HG02588 (cell line): ENCODE data around the gene ADAMTS5.

ENCODE experiments used
- ATAC-seq: cut with Tn5 transposase; IDR thresholded peaks from one replicate; pipeline ENCODE4 v1.9.1; 2021; ENCODE audit warnings: mild to moderate bottlenecking, moderate library complexity; ENCODE audit not compliant: unreplicated experiment

ADAMTS5 gene

DNA sequence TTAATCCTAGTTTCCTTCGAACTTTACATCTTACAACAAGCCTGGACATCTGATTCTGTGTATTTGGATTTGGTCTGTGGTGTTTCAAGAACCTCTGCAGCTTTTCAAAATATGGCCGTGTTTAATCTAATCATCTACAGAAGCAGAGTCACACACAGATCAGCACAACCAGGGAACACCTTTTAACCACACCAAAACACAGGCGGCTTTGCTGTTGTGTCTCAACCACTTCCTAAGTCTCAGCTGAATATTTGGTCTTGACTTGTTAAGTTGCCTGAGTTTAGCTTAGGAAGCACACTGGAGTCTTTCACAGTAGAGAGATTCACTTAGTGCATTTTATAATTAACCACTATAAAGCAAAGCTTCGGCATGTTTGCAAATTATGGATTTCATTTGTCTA is 17.1 kb downstream of the ADAMTS5 start:
- no peak for ATAC-seq

DNA sequence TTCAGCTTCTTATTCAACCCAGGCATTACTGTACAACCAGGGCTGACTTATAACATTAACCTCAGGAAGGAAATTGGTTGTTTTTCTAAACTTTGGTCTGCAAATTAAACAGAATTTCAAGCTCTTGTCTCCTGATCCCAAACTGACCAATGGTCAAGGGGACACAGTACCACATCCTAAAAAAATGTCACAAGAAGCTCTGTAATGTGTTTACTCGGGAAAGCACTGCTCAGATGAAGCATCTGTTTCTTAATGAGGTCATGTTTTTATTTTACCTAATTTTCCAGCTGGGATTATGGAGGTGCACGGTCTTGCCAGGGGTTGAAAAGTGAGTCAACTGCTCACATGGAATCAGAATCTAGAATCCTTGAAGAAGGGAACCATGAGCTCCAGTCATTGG is 18.7 kb downstream of the ADAMTS5 start:
- ATAC-seq: no peak

DNA sequence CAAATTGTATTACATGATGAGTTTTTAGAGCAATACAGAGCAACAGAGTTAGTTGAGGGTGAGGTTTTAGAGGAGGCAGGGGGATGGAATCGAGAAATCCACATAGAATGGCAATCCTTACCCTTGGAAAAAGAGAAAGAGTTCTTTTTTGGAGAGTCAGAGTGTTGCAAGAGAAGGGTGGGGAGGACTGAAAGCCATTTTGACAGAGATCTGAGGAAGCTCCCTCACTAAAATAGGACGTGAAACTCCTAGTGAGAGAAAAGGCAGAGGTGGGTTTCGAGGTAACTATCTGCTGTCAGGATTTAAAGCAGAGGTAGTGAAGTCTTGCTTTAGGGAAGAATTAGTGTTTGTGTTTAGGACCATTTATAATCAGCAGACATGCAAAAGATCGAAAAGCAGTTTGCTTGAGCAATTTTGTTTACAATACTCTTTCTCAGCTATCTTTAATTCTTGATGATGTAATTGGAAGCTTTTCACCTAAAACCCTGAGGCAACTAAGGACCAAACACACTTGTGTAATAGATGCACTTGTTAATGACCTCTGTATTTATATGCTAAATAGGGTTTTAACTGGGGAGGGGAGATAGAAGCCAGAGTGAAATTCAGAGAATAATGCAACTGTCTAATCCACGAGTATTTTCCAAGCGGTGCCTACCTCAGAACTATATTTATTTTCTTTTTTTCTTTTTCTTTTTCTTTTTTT is 20.0 kb downstream of the ADAMTS5 start:
- ATAC-seq: no peak

DNA sequence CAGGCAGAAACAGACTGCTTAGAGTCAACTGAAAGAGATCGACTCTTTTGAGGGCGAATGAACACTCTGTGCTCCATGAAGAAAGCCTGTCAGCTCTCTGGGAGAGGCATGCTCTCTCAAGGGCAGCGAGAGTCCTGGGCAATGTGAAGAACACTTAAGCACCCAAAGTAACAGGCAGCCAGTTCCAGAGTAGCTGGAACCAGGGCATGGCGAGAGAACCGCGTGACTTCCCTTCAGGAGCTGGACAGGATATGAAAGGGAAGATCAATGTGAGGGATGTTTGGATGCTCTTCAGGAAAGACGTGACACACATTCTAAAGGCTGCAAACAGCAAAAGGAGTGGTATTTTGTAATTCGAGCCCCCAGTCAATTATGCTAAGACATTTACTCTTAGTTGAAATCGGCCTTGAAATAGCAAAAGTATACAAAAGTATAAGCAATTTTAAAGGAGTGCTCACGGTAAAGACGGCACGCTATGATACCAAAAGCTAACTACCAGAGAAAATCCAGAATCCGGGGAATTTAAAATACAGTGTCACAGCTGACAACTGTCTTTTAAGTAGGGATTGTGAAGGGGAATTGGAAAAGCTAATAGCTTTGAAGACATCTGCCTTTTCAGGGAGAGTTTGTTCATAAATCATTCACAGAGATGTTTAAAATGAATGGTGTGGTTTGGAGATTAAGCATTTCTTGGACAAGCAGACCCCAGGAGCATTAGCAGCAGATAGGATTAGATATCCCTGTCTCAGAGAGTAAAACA is 20.8 kb downstream of the ADAMTS5 start:
- no peak for ATAC-seq

DNA sequence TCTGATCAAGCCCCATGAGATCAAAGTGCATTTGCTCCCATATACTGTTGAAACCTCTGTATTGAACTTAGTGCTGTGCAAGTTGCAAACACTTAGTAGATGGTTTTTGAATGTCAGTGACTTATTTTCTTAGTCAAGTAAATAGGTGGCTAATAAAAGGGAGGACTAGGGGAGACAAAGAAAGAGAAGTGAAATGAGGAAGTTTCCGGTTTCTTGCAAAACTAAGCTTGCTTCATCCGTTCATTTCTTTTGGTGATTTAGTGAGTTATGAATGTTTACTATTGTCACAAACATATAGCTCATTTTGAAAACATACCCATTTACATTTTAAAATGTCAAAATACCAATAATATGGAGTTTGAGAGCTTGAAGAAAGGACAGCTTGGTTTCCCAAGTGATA is 23.0 kb downstream of the ADAMTS5 start:
- no peak for ATAC-seq

DNA sequence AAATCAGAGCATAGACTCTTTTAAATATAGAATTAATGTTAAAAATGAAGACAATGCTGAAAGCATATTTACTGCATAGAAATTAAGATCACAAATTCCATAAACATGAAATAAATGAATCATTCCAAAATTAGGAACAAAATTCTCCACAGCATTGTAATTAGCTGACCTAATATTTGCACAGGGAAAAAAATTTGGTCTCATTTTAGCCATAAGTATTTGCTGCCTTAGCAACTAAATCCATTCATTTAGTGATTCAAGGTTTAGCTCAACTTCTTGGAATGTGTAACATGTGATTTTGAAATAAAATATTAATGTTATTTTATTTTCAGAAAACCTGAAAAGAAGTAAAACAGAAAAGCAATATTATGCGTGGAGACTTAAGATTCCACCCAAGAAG is 25.5 kb downstream of the ADAMTS5 start:
- no peak for ATAC-seq

DNA sequence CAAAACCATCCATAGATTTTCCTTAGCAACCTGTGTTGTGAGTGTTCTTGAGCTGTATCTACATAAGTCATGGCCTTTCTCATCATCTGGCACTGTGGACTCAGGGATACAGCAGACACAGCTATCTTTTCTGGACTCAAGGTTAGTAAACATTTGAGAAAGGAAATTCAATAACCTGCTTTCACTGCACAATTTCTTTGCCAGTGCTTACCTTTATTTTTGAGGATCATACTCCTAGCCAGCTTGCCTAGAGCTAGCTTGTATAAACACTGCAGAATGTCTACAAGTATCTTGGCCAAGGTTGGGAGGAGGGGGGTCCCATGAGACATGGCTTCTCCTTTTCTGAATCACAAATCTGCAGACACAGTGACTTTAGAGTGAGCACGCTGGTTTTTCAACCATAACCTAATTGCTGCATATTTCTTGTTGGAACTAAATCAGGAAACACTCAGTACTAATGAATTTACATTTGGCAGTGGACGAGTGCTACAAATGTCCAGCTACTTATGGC is 27.2 kb downstream of the ADAMTS5 start:
- ATAC-seq: no peak

DNA sequence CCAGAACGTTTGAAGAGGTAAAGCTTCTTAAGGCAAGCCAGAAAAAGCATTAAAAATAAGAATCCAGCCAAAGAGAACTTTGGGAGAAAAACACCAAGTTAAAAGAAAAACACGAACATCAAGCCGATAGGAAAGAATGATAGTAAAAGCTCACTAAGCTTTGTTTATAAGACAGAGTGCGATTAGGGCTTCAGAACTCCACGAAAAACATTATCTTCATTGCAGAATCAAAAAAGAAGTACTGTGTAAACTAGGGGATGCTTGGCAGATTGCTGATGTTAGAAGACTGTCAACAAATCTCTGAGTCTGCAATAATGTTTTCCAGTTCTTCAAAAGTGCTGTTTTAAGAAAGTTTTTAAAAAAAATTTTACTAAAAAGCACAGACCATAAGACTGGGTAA is 30.2 kb downstream of the ADAMTS5 start:
- ATAC-seq: no peak

DNA sequence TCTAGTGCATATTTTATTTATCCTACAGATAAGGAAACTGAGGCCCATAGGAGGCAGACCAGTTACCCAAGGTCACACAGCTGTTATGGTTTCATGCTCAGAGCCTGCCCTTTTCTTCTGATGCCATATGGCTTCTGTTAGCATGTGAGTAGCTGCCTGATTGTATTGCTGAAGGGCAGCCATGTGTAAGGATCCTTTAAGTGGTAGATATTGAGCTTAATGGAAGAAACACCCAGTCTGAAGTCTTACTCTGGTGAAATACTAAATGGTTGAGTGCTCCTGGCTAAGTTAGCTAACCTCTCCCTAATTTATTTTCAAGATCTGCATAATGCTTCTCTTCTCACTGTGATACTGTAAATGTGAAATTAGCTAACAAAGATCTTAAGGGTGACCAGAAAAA is 30.9 kb downstream of the ADAMTS5 start:
- ATAC-seq: no peak

DNA sequence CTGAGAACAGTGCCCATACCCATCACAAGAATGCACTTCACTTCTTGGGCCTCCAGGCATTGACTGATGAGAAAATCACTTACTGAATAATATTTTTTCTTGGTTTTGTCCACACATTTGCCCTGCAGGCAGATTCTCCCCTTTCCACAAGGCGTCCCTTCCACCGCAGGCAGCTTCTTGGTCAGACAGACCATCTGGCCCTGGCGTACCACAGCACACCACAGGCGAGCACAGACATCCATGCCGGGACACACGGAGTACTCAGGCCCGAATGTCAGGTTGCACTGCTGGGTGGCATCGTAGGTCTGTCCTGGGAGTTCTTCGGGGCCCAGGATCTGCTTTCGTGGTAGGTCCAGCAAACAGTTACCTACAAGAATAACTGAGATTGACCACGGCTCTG is 32.5 kb downstream of the ADAMTS5 start:
- no peak for ATAC-seq

DNA sequence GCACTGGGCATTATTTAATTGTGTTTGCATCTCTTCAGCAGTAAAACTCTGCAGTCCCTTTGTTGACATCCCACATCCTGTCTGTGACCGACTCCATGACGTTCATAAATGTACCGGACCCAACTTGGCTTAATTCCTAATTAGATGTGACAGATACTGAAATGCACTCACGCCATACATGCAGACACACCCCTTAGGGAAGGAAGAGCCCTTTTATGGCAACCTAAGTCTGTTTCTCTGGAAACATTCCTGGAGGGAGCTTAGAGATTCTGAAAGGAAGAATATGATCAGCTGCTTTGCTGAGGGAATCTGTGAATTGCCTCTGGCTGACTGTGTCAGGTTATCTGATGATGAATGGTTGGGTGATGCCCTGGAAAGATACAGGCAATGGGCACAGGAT is 33.4 kb downstream of the ADAMTS5 start:
- no peak for ATAC-seq

DNA sequence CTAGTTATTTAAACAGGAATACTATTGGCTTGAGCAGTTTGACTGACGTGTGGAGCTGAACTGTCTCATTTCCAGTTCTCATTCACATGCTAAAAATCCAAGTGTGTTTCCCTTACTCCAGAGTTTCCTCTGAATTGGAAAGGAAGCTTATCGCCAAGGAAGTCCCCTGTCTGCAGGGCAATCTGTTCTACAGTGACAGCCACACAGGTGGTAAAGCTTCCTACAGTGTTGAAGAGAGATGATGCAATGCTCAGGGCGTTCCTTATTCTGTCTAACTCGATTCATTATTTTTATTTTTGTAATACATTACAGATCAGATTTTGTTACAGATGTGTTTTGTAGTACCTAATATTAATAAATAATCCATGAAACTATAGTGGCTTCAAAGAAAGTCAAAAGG is 41.3 kb downstream of the ADAMTS5 start:
- ATAC-seq: no peak

DNA sequence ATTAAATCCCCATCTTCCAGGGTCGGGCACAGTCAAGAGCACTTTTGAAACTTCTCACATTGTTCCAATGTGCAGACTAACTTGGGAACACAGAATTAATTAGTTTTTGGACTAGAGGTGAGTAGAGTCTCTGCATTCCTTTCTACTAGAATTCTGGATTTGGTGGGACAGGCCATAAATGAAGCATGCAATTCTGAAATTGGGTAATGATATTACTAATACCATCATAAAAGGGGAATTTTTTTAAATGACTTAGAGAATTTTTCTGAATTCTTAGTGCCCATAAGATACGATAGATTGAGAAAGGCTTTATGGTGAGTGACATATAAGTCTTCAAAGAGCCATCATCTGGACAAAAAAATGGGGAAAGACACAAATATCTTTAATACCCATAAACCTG is 41.8 kb downstream of the ADAMTS5 start:
- ATAC-seq: no peak

DNA sequence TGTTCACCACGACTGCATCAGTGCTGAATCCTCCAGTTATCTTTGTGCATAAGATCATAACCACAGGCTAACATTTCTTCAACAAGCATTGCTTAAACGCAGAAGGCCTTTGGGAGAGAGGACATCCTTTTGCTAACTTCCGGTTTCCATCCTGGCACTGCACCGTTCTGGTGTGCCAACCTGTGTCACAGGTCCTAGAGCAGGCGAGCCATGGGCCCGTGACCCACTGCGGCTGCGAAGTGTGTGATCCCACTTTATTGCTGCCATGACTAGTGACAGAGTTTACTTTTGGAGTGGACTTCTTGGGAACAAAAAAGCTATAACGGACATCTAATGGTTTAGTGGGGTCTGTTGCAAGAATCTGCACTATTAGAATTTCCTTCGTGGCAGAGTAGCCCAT is 42.9 kb downstream of the ADAMTS5 start:
- ATAC-seq: no peak

DNA sequence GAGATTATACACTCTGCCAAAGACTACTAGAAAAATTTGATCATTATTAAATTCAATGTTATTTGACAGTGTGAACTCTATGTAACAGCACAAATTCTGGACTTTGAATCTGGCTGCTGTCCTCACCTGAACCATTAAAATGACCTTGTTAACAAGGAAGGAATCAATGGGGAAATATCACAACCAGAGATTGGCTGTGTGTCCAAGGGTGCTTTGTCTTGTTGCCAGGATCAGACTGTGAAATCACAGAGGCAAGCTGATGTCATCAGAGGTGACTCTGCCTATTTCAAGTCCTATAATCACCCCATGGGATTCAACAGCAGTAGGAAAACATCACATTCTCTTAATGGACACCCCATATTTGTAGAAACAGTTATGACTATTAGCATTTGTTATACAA is 46.8 kb downstream of the ADAMTS5 start:
- ATAC-seq: no peak

DNA sequence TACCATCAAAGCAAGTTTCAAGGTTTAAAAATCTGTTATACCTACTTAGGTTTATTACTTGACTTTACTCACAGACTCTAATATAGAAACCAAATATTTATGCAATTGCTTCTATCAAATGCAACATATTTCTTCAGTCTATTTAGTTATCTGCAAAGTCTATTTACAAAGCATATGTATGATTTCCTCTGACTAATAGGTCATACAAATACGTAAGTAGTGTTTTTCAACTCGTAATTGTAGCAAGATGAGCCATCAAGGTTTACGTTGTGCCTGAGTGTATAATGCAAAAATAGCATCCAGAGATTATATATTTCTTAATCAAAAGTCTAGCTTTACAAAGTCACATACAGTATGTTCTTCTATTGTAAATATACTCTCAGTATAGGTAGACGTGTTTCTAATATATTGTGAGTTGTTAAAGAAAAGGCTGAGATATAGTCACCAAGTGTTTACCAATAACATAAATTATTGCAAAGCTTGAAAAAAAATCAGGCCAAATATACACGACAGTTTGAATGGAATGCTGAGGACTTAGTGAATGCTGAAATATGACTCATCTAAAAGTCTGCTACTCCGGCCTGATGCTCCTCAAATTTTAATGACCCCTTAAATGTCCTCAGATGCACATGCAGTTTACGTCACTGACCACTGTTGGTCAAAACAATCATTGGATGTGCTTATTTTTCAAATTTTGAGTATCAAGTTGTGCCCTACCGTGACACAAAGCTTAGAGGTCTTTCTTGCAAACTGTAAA is 48.4 kb downstream of the ADAMTS5 start:
- no peak for ATAC-seq

DNA sequence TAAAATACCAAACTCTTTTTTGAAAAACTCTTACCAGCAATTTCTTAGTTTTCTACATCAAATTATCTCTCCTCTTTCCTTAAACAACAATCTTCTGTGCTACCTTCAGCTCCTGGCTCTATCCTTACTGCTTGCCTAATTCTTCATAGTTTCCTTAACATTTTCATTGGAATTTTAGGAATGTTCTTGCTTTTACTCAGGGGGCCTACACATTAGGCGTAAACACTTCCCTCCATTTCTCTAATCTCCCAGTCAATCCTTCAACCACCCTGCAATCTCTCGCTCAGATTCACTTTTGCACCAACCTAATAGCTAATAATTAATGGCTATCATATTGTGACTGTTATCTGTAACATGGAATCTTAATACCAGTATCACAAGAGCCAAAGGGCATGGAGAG is 50.1 kb downstream of the ADAMTS5 start:
- no peak for ATAC-seq

DNA sequence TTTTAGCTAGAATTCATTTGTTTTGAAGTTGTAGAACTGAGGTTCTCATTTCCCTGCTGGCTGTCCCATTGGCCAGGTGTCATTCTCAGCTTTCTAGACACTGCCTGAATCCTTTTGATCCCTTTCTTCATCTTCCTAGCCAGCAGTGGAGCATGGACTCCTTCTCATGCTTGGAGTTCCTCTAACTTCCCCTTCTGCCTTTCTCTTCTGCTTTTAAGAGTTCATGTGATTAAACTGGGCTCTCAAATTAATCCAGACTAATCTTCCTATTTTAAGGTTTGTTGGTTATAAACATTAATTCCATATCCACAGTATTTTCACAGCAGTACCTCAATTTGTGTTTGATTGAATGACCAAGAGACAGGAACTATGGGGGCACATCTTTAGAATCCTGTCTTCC is 52.3 kb downstream of the ADAMTS5 start:
- no peak for ATAC-seq

DNA sequence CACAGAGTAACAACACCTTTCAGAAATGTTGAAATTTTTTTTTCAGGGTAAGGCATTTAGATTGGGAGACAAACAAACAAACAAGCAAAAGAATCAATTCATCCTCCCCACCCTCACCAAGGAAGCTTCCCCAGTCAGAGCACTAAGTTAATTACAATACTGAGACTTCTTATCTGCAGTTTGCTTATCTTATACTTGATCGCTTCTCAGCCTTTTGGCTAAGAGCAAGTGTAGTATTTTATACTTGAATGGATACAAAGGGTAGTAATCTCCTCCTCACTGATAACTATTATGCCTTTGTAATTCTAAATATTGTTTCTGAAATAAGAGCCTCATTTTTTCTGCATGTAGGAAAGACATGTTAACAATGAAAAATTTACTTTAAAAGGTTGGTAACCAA is 54.4 kb downstream of the ADAMTS5 start:
- no peak for ATAC-seq

DNA sequence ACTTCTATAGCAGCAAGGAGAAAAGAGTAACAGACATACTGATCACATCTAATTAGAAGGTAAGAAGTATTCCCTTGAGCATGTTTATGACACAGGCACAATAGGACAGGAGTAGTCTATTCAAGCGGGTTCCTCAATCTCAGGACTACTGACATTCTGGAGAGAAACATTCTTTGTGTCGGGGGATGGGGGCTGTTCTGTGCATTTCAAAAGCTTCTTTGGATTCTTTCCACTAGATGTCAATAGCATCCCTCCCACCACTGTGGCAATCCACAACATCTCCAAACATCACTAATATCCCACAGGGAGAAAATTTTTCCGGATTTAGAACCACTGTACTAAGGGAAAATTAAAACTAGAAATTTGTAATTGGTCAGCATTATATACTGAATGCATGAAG is 56.9 kb downstream of the ADAMTS5 start:
- ATAC-seq: no peak

DNA sequence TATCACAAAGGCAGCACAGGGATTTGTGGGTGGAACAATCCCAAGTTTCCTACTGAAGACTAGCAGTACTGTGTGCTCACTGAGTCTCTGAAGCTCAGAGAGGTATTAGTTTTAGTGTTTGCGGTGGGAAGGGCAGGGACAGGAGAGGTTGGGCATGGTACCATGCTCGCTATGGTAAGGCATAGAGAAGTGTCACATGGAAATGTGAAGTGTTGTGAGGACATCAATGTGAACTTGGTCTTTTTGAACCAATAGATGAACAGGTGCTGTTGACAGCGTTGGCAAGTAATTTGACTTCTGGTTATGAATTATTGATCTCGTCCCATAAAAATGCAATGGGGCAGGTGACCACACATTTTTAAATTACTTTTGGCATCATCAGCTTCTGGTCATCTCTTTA is 65.9 kb downstream of the ADAMTS5 start:
- no peak for ATAC-seq

DNA sequence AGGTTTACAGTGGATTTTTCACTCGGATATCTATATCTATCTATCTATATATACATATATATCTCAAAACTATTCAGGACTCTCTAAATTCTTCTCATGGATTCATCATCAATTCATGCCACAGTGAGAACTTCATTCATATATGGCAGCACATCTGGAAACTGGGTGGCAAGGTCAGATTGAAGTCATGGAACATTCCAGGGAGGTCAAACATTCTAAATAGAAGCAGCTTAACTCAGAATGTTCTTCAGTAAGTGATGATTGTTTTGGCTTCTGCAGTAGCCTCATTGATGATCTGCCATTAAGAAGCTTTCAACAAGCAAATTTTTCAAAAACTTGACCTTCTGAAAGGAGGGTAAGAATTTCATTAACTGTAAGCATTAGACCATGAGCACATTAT is 74.7 kb downstream of the ADAMTS5 start:
- ATAC-seq: no peak
